22Rv1 (cell line): ENCODE data around the gene GANAB.

ENCODE experiments used
- CTCF ChIP-seq: fragments of 450-650 bp; IDR thresholded peaks from 2 replicates; pipeline ENCODE4 v1.5.1; 2017; ENCODE audit warnings: mild to moderate bottlenecking
- ZFX ChIP-seq: fragments of 450-650 bp; IDR thresholded peaks from 2 replicates; pipeline ENCODE4 v1.6.1; 2017; ENCODE audit warnings: antibody characterized with exemption, borderline replicate concordance

DNA sequence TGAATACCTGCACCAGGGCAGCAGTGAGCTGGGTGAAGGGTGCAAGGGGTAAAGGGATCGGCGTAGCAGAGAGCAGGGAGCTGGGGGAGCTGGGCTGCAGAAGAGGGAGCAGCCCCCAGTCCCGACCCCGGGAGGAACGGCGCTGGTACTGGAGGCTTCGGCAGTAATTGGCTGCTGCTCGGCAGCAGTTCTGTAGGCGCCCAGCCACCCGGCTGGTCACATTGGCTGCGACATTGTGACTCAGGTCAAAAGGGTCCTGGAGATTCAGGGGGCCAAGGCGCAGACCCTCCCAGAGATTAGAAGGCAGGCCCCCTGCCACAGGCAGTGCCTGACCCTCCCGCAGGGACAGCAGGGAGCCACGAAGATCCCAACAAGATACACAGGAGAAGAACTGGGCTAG lies 70.6 kb downstream of the GANAB start:
- TF ChIP-seq CTCF, result no peak
- no peak for TF ChIP-seq ZFX
